ENCODE data around the gene SDC1. TPM values are rescaled to one million over a fixed set of nuclear protein-coding genes. Genes with fewer than 3 reads are reported as not detected.

SDC1 gene
- total RNA-seq, 4 donors from 2014 or later, result 21.9 to 28.0 (median 24.7) TPM

- H3K9me3 ChIP-seq, result no peaks in the 10 kb centered on the region
- no peaks in the 10 kb centered on the region for H3K36me3 ChIP-seq
- H3K27ac ChIP-seq, result no peak overlapping the region
- no peaks in the 10 kb centered on the region for H3K27me3 ChIP-seq
- WGBS, 2 donors, result 74 to 80% methylated on average over 8 to 13 of the region's 13 CpGs
- intact Hi-C loops (cut with DNase I), result no loop called here
- peak in 1 of 2 donors; percentile 50 for DNase-seq
- H3K4me1 ChIP-seq, result no peaks in the 10 kb centered on the region
- no peak for TF ChIP-seq POLR2A (IDR thresholded peaks at IDR 0.05)
- TF ChIP-seq, protein P1, sequence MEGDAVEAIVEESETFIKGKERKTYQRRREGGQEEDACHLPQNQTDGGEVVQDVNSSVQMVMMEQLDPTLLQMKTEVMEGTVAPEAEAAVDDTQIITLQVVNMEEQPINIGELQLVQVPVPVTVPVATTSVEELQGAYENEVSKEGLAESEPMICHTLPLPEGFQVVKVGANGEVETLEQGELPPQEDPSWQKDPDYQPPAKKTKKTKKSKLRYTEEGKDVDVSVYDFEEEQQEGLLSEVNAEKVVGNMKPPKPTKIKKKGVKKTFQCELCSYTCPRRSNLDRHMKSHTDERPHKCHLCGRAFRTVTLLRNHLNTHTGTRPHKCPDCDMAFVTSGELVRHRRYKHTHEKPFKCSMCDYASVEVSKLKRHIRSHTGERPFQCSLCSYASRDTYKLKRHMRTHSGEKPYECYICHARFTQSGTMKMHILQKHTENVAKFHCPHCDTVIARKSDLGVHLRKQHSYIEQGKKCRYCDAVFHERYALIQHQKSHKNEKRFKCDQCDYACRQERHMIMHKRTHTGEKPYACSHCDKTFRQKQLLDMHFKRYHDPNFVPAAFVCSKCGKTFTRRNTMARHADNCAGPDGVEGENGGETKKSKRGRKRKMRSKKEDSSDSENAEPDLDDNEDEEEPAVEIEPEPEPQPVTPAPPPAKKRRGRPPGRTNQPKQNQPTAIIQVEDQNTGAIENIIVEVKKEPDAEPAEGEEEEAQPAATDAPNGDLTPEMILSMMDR (IDR thresholded peaks at IDR 0.05), result no peak
- H3K4me3 ChIP-seq (replicated peaks in 1 of 3), result no peak overlapping the region
Measured at GRCh38 chr2:20172273-20173055, 52.5 kb downstream of the SDC1 start.

DNA sequence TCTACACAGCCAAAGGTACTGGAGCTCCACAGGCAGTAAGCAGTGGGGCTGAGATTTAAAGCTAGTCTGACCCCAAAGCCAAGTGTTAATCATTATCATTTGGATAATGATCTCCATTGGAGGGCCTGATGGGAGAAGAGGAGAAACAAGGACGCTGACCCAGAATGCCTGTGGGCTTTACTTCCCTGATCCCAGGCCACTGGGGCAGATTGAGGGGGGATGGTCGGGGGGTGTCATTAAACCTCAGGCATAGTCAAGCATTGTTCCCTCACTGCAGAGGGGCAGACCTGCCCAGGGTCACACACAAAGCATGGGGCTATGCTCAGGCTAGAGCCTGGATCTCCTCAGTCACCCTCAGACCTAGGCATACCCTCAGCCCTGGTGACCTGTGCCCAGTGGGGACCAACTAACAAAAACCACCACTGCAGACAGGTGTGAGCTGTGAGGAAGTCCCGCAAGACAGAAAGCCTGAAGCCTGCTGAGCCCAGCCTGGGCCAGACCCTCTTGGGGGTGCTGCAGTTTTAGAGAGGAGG is 53.4 kb downstream of the SDC1 start:
- H3K27ac ChIP-seq, result no peak overlapping the region
- TF ChIP-seq, protein P1 (IDR thresholded peaks at IDR 0.05), result no peak
- TF ChIP-seq POLR2A (IDR thresholded peaks at IDR 0.05), result no peak

GRCh38 chr2:20170704-20171250 is 54.2 kb downstream of the SDC1 start:
- DNase-seq, result no peak
- no peak for TF ChIP-seq POLR2A (IDR thresholded peaks at IDR 0.05)
- TF ChIP-seq, protein P1 (IDR thresholded peaks at IDR 0.05), result no peak
- WGBS, 2 donors, result 80% methylated on average over 12 to 14 of the region's 14 CpGs
- Histone ChIP-seq H3K4me3 (replicated peaks in 1 of 3) (no peak overlapping the region), H3K9me3 (no peaks in the 10 kb centered on the region), H3K27ac (no peak overlapping the region), H3K36me3 (no peaks in the 10 kb centered on the region), H3K4me1 (no peaks in the 10 kb centered on the region), H3K27me3 (no peaks in the 10 kb centered on the region)
- intact Hi-C loops (cut with DNase I), result no loop called here

More for the DNA sequence above, 53.4 kb downstream of the SDC1 start:
- 98 to 100% methylated on average over 2 to 3 of the region's 3 CpGs for WGBS, 2 donors
- Histone ChIP-seq H3K4me1 (no peaks in the 10 kb centered on the region), H3K27me3 (no peaks in the 10 kb centered on the region), H3K9me3 (no peaks in the 10 kb centered on the region), H3K36me3 (no peaks in the 10 kb centered on the region), H3K4me3 (replicated peaks in 1 of 3) (no peak overlapping the region)
- intact Hi-C loops (cut with DNase I), result no loop called here
- DNase-seq, result no peak

DNA sequence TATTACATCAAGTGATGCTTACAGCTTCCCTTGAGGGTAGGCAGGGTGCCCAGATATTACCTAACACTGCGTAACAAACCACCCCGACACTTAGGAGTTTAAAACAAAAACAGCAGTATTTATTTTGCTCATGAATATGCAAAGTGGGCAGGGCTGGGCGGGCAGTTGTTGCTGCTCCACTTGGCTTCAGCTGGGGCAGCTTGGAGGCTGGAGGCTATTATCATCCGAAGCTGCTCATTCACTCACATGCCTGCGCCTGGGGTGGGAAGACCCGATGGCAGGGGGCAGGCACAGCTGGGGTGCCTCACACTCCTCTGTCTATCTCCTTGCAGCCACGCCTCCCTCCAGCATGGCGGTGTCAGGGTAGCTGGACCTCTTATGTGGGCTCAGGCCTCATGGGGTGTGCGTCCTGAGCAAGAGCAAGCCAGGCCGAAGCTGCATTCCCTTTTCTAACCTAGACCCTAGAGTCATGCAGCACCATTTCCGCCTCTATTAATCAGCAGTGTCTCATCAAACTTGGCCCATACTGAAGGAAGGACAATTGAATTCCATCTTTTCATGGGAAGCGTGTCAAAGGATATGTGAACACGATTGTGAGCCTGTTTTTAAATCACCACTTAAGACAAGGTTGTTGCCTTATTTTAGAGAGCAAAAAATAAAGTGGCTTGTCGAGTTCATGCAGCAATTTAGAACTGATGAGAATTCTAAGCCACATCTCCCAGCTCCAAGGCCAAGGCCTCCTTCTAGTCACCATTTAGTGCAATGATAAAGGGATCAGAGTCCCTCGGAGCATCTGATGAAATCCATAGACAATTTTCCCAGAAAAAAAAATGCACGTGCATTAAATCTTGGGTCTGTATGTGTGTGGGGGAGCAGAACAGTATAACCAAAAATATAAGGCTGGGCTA is 54.9 kb downstream of the SDC1 start:
- Histone ChIP-seq H3K27ac (no peak overlapping the region), H3K9me3 (no peaks in the 10 kb centered on the region), H3K4me3 (replicated peaks in 1 of 3) (no peak overlapping the region), H3K27me3 (no peaks in the 10 kb centered on the region), H3K36me3 (no peaks in the 10 kb centered on the region), H3K4me1 (no peaks in the 10 kb centered on the region)
- intact Hi-C loops (cut with DNase I), result no loop called here
- WGBS, 2 donors, result 83 to 86% methylated on average over 14 to 16 of the region's 16 CpGs
- TF ChIP-seq, protein P1 (IDR thresholded peaks at IDR 0.05), result no peak
- no peak for DNase-seq

Measured in thyroid gland (tissue), 4 donors.